OCI-LY7 (cell line): Measurements from ENCODE around the gene FGD5.

Experiments used
- CTCF ChIP-seq: fragments of 200-600 bp; sonication (generic); conservative IDR thresholded peaks from 2 replicates; pipeline ENCODE4 v1.5.1; 2014; ENCODE audit warnings: mild to moderate bottlenecking, antibody characterized with exemption, low read length, moderate library complexity, mixed read lengths
- EZH2phosphoT487 ChIP-seq: fragments of 200-600 bp; sonication (generic); IDR thresholded peaks from 2 replicates; pipeline ENCODE4 v1.6.1; 2018; ENCODE audit warnings: low read depth, borderline replicate concordance, mild to moderate bottlenecking, mixed run types, antibody characterized with exemption, low read length, moderate library complexity, mixed read lengths

- TF ChIP-seq CTCF (no peak), EZH2phosphoT487 (no peak)
These were observed 49.3 kb downstream of the FGD5 start for GRCh38 chr3:14867936-14868570.
